ENCODE measurements around the gene CTAGE1.
"Not testable (repeated sequence)": the region's sequence is repeated elsewhere in the genome, so short reads cannot be mapped to it uniquely, and the experiment has no call there.

The CTAGE1 gene, protein sequence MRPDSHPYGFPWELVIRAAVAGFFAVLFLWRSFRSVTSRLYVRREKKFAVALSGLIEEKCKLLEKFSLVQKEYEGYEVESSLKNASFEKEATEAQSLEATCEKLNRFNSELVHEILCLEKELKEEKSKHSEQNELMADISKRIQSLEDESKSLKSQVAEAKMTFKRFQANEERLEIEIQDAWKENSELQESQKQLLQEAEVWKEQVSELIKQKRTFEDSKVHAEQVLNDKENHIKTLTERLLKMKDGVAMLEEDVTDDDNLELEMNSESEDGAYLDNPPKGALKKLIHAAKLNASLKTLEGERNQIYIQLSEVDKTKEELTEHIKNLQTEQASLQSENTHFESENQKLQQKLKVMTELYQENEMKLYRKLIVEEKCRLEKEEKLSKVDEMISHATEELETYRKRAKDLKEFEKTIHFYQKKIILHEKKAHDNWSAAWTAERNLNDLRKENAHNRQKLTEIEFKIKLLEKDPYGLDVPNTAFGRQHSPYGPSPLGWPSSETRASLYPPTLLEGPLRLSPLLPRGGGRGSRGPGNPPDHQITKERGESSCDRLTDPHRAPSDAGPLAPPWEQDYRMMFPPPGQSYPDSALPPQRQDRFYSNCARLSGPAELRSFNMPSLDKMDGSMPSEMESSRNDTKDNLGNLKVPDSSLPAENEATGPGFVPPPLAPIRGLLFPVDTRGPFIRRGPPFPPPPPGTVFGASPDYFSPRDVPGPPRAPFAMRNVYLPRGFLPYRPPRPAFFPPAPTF

DNA sequence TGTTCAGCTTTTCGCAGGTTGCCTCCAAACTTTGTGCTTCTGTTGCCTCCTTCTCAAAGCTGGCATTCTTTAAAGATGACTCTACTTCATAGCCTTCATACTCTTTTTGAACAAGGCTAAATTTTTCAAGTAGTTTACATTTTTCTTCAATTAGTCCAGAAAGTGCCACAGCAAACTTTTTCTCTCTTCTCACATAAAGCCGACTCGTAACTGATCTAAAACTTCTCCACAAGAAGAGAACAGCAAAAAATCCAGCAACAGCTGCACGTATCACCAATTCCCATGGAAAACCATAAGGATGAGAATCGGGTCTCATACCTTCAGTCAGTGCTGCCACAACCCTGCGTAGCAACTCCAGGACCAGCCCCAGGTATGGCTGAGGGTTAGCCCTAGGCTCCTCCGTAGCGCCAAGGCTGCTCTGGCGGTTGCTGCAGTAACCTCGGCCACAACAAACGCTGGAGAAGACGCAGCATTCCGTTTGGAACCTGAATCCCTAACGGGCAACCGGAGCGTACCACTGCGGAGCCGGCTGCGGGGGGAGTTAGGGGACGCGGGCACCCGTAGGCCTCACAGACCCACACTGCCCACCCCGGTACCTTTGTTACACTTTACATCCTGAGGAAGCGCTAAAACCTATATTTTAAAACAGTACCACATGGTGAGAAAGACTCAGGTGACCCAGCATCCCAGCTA lies at the start of gene CTAGE1:
Gene CTAGE1, minus strand, starts transcription at position 420 of the 693 bp plus-strand sequence. Its CDS starts 104 bp downstream, at position 316.
- no peak for DNase-seq

DNA sequence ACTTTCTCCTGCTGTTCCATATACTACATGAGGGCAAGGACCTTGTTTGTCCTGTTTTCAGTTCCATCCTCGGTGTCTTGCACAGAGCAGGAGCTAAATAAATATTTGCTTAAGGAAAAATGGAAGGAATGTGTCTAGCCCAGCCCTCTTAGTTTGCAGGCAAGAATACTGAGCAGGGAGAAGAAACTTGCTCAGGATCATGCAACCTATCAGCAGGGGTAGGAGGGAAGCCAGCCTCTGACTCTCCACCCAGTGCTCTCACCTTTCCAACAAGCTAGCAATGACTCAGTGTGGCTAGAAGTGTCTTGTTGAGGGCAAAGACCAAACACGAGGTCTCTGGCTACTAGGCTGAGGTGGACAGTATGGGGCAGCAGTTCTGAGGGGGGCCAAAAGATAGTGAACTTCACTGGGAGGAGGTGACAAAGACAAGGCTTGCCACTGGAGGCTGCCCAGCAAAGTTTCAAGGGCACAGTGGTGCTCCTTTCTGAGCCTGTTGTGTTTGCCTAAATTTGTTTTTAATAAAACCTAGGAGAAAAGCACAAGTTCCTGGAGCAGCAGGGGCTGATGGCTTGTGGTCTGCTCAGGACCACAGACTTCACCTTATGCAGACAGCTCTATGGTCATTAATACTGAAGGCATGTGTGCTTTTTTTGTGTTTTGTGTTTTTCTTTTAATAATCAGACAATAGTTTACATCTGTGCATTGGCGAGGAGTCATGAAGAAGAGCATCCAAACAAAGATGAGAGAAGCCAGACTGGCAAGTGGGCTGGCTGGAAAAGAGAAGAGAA lies 49.1 kb upstream of the CTAGE1 start:
- no peak for DNase-seq

DNA sequence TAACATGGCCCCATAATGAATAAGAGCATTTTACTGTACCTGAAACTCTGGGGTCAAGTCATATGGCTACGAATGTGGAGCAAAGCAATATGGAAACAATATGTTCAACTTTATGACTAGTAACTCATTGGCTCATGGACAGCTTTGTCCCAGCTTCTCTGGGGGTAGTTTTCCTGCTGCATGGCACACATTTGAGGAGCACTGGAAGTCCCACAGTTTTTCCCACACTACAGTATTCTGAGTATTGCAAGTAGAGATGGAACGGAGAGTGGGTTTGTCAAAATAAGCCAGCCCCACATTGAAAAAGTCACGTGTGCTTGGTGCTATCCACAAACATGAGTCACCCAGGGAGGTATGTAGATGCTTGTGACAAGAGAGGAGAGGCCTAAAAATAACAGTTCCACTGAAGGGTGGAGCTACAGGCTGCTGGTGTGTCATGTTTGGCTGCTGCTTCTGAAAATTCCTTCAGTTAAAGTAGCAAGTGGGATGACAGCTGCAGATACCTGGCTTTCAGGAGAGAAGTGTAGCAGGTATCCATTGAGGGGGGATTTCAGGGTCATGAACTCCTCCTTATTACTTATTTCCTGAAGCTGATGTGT lies 48.2 kb upstream of the CTAGE1 start:
- DNase-seq, result no peak

DNA sequence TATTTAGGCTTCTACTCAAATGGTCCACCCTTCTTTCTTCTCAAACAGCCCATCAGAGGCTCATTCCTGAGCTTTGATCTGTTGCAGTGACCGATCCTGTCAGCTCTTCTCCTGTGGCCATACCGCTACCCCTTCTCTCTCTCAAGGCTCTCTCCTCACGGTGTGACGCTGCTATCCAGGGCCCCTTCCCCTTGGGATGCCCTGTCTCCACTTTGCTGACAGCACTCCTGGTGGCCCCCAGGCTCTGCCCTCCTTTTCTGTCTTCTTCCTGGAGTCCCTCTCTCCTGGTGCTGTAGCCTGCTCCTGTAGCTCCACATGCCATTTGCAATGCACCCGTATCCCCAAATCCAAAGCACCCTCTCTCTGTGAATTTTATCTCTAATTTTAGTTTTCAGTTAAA lies 45.4 kb upstream of the CTAGE1 start:
- DNase-seq, result no peak

DNA sequence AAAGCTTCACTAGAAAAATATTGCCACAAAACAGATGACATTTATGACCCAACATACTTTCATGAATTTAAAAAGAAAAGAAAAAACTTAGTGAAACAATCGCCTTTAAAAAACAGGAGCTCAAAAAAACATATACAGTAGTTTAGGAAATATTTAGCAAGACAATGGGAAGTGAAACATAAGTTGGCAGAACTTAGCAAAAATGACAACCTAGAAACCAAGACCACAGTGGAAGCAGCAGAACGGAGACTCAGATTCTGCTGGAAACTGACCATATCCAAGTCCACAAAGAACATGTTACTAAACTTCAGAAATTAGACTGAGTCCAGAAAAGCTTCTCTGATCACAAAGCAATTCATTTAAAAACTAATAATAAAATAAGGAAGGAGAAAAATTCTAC lies 41.8 kb upstream of the CTAGE1 start:
- no peak for DNase-seq

DNA sequence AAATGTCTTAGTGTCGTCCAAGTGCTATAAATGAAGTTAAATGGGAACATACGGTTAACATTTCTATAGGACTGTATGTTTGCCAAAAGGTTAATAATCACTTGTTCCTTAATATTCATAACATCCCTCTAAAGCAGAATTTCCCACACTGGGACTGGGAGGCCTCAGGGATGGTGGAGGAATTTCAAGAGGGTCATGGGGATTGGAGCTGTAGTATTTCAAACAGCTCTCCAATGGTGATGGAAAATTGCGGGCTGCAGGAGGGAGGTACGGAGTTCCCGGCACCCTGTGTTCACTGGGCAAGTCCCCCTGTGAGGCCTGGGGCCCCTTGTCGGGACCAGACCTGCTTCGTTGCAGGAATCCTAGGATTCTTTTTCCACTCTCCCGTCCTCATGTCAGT lies 39.8 kb upstream of the CTAGE1 start:
- no peak for DNase-seq

DNA sequence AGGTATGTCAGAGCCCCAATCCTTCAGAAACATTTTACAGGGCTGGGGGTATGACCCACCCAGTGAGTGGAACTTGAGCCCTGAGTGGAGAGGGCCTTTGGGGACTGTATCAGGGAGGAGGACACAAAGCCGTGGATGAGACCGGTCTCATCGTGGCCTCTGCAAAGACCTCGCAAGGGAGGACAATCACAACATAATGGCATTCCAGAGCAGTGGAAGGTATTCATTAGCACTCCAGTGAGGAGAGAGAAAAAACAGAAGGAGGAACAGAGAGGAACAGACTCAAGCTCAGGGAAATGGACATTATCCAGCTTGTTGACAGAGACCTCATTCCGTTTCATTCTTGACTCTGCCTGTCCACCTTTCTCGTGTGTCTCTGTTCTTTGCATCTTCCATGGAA lies 38.8 kb upstream of the CTAGE1 start:
- no peak for DNase-seq

DNA sequence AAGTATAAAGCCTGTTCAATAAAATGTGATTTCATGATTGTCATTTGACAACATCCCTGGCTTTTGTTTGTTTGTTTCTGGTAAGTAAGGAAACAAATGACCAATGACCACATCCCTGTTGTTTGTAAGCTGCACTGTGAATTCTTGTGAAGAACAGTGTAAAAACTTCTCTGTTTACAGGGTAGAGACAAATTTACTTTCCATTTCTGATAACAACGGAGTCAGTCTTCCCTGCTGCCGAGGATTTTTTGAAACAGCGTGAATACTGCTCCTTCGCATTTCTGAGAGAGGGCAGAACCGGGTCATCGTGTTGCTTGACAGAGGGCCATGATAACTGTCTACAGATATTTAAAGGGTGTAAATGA lies 38.4 kb upstream of the CTAGE1 start:
- no peak for DNase-seq

DNA sequence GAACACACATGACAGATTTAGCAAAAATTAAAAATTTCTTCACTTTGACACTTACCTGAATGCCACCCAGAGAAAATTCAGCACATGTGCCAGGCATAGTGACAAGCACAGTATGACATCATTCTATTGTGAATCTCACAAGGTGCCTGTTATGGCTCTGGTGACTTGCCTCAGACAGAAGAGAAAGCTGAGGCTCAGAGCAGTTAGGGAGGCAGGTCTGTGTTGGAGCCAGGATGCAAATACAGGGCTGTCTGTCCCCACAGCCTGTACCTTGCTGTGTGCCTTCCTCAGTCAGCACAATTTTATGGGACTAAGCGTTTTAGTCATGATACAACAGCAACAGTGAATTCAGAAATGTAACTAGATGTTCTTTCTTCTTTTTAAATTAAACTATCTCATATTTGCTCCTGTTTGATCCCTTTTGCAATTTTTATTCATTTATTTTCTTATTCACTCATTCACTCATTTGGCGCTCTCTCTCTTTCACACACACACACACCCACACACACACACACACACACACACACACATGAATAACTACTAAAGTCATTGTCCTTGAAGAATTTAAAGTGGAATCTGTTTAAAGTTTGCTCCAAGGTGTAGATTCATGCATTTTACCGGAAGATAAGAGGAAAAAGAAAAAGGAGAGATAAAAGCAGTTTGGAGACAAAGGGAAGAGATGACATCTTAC lies 37.9 kb upstream of the CTAGE1 start:
- no peak for DNase-seq

DNA sequence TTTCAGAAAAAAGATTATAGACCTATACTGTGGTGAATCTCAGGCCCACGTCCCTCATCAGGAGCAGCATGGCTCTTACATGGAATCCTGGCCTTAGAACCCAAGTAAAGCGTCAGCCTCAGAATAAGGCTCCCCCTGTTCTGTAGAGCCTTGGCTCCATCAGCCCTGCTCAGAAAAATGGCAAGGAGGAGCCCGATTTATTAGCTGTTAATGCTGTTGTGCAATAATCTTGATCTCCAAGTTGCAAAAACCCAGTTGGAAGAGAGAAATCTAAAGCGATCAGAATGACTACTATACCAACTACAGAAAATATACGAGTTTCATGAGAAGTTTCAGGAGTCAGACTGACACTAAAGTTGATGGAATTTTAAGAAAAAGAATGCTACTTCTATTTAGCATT lies 35.6 kb upstream of the CTAGE1 start:
- DNase-seq, result no peak

DNA sequence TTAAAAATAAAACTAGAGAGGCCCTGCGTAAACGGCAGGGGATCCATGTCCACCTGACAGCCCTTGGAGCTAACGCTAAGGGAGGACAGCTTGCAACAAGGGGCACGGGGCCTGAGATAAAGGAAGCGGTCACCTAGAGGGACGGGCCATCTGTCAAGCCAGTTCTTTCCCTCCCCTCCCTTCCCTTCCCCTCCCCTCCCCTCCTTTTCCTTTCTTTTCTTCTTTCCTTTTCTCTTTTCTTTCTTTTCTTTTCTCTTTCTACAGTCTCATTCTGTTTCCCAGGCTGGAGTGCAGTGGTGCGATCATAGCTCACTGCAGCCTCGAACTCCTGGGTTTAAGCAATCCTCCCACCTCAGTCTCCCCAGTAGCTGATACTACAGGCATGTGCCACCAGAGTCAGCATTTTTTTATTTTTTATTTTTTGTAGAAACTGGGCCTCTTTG lies 34.5 kb upstream of the CTAGE1 start:
- DNase-seq, result no peak

DNA sequence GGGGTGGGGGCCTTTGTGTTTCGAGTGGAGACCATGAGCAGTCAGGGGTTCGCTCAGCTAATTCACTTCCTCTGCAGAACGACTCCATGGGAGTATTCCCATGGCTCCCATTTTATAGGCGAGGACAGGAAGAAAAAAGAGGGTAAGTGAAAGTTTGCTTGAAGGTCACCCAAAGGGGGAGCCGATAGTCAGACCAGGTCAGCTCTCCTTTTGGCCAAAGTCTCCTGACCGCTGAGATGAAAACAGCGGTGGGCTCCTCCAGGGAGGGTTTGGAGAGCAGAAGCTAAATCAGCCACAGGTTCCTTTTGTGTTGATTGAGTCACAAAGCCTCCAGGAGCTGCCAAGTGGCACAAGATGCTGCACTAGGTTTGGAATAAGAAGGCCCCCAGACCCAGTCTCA lies 34.1 kb upstream of the CTAGE1 start:
- no peak for DNase-seq

DNA sequence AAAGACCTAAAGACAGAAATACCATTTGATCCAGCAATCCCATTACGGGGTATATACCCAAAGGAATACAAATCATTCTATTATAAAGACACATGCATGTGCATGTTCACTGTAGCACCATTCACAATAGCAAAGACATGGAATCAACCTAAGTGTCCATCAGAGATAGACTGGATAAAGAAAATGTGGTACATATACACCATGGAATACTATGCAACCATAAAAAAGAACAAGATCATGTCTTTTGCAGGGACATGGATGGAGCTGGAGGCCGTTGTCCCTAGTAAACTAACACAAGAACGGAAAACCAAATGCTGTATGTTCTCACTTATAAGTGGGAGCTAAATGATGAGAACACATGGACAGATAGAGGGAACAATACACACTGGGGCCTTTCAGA lies 33.1 kb upstream of the CTAGE1 start:
- DNase-seq, result not testable (repeated sequence)

DNA sequence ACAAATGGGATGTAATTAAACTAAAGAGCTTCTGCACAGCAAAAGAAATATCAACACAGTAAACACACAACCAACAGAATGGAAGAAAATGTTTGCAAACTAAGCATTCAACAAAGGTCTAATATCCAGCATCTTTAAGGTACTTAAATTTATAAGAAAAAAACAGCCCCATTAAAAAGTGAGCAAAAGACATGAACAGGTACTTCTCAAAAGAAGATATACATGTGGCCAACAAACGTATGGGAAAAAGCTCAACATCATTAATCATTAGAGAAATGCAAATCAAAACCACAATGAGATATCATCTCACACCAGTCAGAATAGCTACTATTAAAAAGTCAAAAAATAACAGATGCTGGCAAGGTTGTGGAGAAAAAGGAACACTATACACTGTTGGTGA lies 32.6 kb upstream of the CTAGE1 start:
- not testable (repeated sequence) for DNase-seq

DNA sequence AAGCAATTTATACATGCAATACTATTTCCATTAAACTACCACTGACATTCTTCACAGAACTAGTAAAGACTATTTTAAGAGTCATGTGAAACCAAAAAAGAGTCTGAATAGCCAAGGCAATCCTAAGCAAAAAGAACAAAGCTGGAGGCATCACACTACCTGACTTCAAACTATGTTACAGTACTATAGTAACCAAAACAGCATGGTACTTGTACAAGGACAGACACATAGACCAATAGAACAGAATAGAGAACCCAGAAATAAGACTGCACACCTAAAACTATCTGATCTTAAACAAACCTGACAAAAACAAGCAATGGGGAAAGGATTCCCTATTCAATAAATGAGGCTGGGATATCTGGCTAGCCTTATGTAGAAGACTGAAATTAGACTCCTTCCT lies 32.0 kb upstream of the CTAGE1 start:
- DNase-seq, result not testable (repeated sequence)

DNA sequence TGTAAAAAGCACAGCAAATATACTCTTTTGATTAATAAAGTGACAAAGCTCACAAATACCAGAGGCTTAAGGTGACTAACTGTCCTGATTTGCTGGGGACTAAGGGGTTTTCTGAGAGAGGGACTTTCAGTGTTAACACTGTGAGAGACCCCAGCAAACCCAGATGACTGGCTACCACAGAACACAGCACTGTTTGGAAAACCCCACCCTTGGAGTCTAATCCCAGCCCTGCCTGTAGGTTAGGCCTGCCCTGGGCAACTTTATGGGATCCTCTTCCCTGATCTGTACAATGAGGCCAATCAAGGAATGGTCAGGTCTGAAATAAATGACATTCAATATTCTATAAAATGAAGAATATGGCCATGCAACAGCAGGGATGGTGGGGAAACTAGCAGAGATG lies 30.5 kb upstream of the CTAGE1 start:
- DNase-seq, result no peak

DNA sequence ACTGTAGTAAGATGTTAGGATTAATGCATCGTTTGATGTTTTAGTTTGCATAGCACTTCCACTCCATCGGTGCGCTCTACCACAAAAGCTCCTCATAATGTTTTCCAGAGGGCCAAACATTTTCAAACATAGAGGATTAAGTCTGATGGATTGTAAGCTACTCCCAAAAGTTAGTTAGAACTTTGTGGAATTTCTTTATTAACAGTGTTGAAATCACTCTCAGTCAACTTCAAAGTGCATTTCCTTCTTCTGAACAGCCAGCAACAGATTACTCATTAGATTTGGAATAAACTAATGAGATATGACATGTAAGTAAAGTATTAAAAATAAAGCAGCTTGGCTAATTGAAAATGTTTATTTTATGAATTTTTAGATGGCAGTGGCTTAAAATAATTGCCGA lies 30.1 kb upstream of the CTAGE1 start:
- DNase-seq, result no peak

DNA sequence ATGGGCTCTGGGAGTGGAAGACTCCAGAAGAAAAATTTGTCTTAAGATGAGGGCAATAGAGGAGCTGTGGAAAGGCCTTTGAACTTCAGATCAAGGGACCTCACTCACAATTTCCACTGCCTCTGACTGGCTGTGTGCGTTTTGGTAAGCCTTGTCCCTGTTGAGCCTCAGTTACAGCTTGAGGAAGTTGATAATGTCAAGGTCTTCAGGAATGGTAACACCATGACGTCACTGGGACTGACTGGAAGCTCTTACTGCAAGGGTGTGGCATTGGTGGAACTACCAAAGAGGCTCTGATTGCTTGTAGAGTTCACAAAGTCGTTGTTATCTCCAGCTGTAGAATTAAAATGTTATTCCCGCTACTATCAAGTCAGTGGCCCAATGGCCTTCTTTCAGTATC lies 29.2 kb upstream of the CTAGE1 start:
- DNase-seq, result no peak

DNA sequence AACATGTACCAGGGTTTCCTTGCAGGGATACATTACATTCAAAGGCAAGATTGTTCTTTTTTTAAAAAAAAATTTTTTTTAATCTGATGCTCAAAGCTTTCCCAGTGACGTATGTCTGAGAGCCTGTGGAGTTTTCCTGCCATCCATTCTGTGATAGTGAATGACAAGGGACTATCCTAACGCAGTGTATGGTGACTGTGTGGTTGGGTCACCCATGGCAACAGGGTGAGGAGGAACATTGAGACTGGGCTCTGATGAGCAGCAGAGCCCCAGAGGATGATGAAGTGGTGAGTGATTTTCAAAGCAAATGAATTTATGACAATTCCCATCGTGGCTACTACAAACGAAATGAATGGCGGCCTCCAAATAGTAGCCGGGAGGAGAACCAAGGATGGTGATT lies 28.6 kb upstream of the CTAGE1 start:
- no peak for DNase-seq

DNA sequence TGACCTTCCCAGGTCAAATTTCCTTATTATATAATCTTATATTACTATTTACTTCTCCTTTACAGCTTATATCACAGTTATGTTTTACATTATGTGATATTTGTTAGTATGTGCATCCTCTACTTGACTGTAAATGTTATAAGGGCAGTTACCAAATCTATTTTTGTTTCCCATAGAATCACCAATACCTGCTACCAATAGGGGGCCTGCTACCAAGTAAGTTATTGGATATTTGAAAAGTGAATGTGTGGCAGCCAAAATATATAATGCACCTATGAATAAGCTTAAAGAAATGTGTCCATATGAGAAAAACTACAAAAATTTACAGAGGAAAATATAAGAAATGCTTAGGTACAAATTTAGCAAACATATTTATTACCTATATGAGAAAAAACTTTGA lies 23.9 kb upstream of the CTAGE1 start:
- DNase-seq, result no peak

DNA sequence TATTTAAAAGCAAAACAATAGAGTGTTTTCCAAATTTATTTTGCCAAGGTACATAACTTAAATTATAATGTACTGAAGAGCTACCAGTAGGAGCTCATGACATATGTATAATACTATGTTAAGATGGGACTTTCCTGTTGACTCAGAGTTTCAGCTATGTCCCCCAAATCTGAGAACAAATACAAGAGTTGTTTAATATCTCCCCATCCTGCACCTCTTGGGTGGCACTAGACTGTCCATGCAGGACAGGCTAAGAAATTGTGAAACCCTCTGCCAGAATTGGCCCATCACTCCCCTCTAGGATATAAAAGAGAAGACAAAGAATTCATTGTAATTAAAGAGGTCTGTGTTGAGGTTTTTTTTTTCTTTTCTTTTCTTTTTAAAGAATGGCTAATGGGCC lies 21.7 kb upstream of the CTAGE1 start:
- DNase-seq, result no peak

DNA sequence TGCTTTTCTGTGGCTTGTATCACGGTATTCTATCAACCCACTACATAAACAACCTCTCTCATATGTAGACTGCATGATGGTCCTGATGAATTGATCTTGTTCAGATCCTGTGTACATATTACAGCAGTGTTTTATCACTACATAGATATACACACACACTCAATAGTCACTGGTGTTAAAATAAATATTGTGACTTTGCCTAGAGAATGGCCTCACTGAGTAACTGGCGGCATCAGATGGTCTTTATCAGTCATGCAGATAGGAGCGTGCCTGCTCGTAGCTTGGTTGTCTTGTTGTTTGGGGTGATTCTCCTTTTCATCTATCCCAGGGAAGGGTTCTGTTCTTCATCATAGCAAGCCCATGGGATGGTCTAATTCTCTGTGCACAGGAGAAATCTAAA lies 18.4 kb upstream of the CTAGE1 start:
- DNase-seq, result no peak
